SJSA1 (cell line): ENCODE measurements around the gene NRG2. TPM values are rescaled to one million over a fixed set of nuclear protein-coding genes. Genes with fewer than 3 reads are reported as not detected.

ENCODE experiments used
- DNase-seq, 2 experiments: peaks; one replicate each; pipeline ENCODE4 v3.0.0-alpha.2; 2015 to 2020; ENCODE audit warnings: low spot score in 2 of 2, low read depth in 1 of 2
- H3K27ac ChIP-seq: fragments of 250-450 bp; sonication (Bioruptor Pico); 2 replicates; pipeline ENCODE4 v1.5.1; 2020; ENCODE audit warnings: mild to moderate bottlenecking, moderate library complexity
- H3K27me3 ChIP-seq: fragments of 250-450 bp; sonication (Bioruptor Pico); replicated peaks from 2 replicates; pipeline ENCODE4 v1.5.1; 2020; ENCODE audit warnings: mild to moderate bottlenecking, moderate library complexity
- H3K36me3 ChIP-seq: fragments of 250-450 bp; sonication (Bioruptor Pico); 2 replicates; pipeline ENCODE4 v1.5.1; 2020; ENCODE audit warnings: mild to moderate bottlenecking
- H3K4me1 ChIP-seq: fragments of 250-450 bp; sonication (Bioruptor Pico); replicated peaks from 2 replicates; pipeline ENCODE4 v1.6.1; 2021; ENCODE audit warnings: mild to moderate bottlenecking
- H3K4me3 ChIP-seq: fragments of 250-450 bp; sonication (Bioruptor Pico); 2 replicates; pipeline ENCODE4 v1.5.1; 2020; ENCODE audit warnings: mild to moderate bottlenecking
- H3K9me3 ChIP-seq: fragments of 250-450 bp; sonication (Bioruptor Pico); replicated peaks from 2 replicates; pipeline ENCODE4 v1.5.1; 2020; ENCODE audit warnings: mild to moderate bottlenecking
- total RNA-seq: library from RNA; depleted of rRNA; stranded (reverse); fragments of >200 nt; shearing (Covaris generic); gene quantifications from 2 replicates; pipeline ENCODE4 v1.2.3, GENCODE V29; 2014

Gene NRG2
- total RNA-seq, 1 experiment from 2014 or later: not detected

- Histone ChIP-seq H3K9me3 (no peaks in the 10 kb centered on the region), H3K27ac (no peak overlapping the region), H3K36me3 (no peaks in the 10 kb centered on the region), H3K4me1 (no peaks in the 10 kb centered on the region), H3K27me3 (peaks cover 52% of the 10 kb centered on the region), H3K4me3 (no peak overlapping the region)
- no peak for DNase-seq
Observed at GRCh38 chr5:139872851-139873794, 170.0 kb downstream of the NRG2 start.

DNA sequence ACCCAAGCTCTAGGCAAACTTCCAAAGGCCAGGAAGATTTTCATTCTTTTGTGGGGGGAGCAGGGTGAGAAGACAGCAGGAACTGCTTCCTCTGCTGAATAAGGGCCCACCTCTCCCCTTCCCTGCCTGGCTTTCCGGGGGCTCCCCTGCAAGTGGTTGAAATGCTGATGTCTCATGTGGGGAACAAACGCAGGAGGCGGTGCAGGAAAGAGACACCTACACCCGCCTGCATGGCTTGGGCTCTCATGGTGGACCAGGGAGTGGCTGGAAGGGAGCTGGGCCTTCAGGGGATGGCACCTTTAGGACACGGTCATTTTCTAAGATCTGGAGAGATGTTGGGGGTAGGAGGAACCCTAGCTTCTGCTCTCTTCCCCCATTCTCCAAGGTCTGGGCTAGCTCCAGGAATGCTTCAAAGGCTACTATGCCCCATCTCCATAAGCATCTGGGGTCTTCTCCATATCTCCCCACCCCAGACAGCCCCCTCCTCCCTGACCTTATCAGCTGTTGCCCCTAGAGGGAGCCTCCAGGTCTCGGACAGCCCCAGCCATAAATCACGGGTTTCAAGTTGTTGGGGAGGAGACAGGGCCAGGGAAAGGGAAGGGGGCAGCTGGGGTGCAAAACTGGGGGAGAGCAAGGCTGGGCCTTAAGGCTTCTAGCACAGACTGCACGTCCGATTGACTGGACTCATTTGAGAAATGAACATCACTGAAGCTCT lies 170.9 kb downstream of the NRG2 start:
- Histone ChIP-seq H3K9me3 (no peaks in the 10 kb centered on the region), H3K4me1 (no peaks in the 10 kb centered on the region), H3K27me3 (peaks cover 53% of the 10 kb centered on the region)

GRCh38 chr5:139871614-139872013 lies 171.5 kb downstream of the NRG2 start:
- Histone ChIP-seq H3K4me3 (no peak overlapping the region), H3K27me3 (peaks cover 57% of the 10 kb centered on the region), H3K36me3 (no peaks in the 10 kb centered on the region), H3K27ac (no peak overlapping the region), H3K9me3 (no peaks in the 10 kb centered on the region), H3K4me1 (no peaks in the 10 kb centered on the region)
- DNase-seq: no peak

More for the DNA sequence above, 170.9 kb downstream of the NRG2 start:
- H3K4me3 ChIP-seq: no peak overlapping the region
- no peaks in the 10 kb centered on the region for H3K36me3 ChIP-seq
- H3K27ac ChIP-seq: no peak overlapping the region
- no peak for DNase-seq

DNA sequence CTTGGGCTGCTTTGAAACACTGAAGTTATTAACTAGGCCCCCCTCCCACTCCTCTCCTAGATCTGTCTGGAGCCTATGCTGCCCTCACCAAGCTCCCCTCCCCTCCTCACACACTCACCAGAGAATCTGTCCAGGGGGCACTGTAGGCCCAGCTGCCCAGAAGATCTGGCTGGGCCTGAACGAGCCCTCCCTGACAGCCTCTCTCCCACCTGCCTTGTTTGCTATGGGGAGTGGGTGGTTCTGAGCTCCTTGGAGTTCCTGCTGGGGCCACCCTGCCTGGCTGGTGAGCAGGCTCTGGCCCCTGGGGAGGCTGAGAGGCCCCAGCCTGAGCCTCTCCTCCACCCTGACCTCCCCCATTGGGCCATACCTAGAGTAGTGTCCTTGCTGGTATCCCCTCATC lies 172.4 kb downstream of the NRG2 start:
- no peaks in the 10 kb centered on the region for H3K9me3 ChIP-seq
- peaks cover 59% of the 10 kb centered on the region for H3K27me3 ChIP-seq
- H3K4me3 ChIP-seq: no peak overlapping the region

DNA sequence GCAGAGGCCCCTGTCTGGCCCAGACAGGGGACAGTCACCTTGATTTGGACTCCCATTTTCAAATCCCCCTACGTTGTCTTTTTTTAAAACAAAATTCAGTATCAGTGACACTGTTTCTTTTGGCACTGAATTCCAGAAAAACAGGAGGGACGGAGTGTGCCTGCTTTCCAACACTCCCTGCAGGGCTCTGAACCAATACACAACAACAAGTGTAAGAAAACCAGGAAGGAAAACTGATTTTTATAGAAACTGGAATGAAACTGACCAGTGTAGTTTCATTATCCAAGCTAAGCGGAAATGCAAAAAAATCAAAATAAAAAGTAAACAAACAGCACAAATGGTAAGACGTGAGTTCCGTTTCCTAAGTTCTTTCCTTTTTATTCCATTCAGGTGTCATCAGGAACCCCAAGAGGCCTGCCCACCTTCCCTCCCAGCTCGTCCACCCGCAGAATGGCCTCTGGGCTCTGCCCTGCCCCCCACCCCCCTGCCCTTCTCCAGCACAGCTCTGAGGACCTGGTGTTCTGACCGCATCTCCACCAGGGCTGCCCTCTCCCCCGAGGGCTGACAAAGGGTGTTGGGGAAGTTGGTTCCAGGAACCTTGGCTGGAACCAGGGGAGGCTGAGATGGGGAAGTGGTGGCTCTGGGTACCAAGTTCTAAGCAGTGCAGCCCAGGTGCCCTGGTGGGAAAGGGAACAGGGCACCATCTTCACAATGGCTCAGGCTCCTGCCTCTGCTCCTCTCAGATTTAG lies 173.9 kb downstream of the NRG2 start:
- H3K4me1 ChIP-seq: no peaks in the 10 kb centered on the region
- H3K4me3 ChIP-seq: no peak overlapping the region
- H3K36me3 ChIP-seq: no peaks in the 10 kb centered on the region
- H3K27me3 ChIP-seq: peaks cover 53% of the 10 kb centered on the region
- no peaks in the 10 kb centered on the region for H3K9me3 ChIP-seq
- H3K27ac ChIP-seq: no peak overlapping the region
- no peak for DNase-seq

More for the DNA sequence above, 172.4 kb downstream of the NRG2 start:
- H3K36me3 ChIP-seq: no peaks in the 10 kb centered on the region
- no peaks in the 10 kb centered on the region for H3K4me1 ChIP-seq
- no peak overlapping the region for H3K27ac ChIP-seq
- no peak for DNase-seq

DNA sequence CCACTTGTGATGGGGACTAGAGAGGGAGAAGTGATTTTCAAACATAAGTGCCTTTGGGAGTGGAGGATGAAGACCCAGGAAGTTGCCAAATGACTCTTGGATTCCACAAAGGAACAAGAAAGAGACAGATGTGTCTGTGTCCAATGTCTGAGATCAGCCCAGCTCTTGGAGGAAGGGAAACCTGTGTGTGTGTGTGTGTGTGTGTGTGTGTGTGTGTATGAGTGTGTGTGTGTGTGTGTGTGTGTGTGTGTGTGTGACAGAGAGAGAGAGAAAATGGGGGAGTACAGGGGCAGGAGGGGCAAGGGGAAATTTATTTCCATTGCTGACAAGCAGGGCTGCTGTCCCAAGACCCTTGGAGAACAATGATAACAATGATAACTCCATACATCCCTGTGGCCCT lies 175.5 kb downstream of the NRG2 start:
- Histone ChIP-seq H3K27me3 (peaks cover 49% of the 10 kb centered on the region), H3K4me1 (no peaks in the 10 kb centered on the region), H3K4me3 (no peak overlapping the region), H3K27ac (no peak overlapping the region), H3K36me3 (no peaks in the 10 kb centered on the region), H3K9me3 (no peaks in the 10 kb centered on the region)
- no peak for DNase-seq

DNA sequence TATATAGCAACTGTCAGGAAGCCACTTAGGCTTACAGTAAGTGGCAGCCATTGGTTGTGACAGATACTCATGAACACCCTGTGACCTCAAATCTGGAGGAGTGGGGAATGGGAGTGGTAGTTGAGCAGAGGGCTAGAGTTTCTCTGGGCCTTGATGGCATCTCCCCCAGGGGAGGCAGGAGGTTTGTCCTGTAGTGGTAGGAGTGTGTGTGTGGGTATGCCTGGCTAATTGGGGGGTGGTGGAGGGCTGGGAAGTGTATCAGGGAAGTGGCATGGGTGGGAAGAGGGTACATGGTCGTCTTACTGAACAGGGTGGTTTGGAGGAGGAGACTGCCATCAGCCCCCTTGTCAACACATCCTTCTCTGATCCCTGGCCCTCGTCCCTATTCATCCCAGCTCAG lies 176.0 kb downstream of the NRG2 start:
- Histone ChIP-seq H3K9me3 (no peaks in the 10 kb centered on the region), H3K27ac (no peak overlapping the region), H3K4me3 (no peak overlapping the region), H3K4me1 (no peaks in the 10 kb centered on the region), H3K36me3 (no peaks in the 10 kb centered on the region), H3K27me3 (peaks cover 48% of the 10 kb centered on the region)
- no peak for DNase-seq

GRCh38 chr5:139864716-139865483 lies 178.2 kb downstream of the NRG2 start:
- Histone ChIP-seq H3K9me3 (no peaks in the 10 kb centered on the region), H3K36me3 (no peaks in the 10 kb centered on the region), H3K27ac (no peak overlapping the region), H3K4me1 (no peaks in the 10 kb centered on the region), H3K27me3 (peaks cover 39% of the 10 kb centered on the region), H3K4me3 (no peak overlapping the region)
- no peak for DNase-seq

DNA sequence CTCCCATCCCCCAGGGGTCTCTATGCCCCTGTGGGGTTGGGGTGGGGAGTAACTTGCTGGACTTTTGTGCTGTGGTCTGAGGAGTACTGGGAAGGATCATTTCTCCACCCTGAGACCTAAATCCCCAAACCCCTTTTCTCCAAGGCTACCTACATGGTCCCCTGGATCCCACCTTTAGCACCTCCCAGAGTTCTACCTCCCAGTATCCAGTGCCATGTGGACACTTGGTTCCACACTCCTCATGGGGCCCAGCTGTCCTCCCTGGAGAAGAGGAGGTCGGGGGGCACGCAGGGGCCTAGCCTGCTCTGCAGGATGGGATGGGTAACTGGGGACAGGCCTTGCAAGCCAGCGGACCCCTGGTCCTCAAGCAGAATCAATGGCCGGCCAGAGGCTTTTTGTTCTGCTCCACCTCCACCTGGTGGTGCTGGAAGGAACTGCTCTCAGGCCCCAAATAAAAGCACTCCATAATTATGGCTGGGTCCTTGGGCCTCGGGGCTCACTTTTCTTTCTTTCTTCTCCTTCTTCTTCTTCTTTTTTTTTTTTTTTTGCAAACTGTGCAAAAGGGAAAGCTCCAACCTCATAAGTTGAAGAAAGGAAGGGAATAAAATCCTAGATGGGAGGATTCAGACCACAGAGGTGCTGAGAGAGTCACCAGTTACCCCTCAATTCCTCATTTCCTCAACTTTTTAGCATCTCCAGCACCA lies 179.1 kb downstream of the NRG2 start:
- peak; percentile 45 to 69 for DNase-seq
- Histone ChIP-seq H3K27me3 (peaks cover 33% of the 10 kb centered on the region), H3K9me3 (no peaks in the 10 kb centered on the region), H3K4me1 (no peaks in the 10 kb centered on the region), H3K4me3 (no peak overlapping the region), H3K36me3 (no peaks in the 10 kb centered on the region), H3K27ac (no peak overlapping the region)

DNA sequence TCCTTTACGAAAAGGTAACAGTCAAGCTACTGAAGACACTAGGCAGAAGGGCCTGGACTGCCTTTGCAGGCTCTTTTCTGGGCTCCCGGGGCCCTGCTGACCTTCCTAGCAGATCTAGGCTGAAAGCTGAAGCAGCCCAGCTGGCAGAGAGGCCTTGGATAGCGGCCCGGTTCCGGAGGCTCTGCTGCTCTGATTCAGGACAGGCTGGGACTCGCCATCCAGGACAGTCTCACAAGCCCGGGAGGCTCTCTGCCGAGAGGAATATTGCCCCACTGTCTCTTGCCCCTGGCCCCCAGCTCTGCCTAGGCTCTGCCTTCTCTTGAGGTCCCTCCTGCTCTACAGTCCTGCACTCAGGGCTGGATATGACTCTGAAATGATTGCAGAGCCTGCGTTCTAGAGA lies 179.7 kb downstream of the NRG2 start:
- Histone ChIP-seq H3K9me3 (no peaks in the 10 kb centered on the region), H3K27ac (no peak overlapping the region), H3K4me1 (no peaks in the 10 kb centered on the region), H3K36me3 (no peaks in the 10 kb centered on the region), H3K4me3 (no peak overlapping the region), H3K27me3 (peaks cover 33% of the 10 kb centered on the region)
- no peak for DNase-seq

GRCh38 chr5:139862803-139863202 lies 180.3 kb downstream of the NRG2 start:
- Histone ChIP-seq H3K4me3 (no peak overlapping the region), H3K27ac (no peak overlapping the region), H3K9me3 (no peaks in the 10 kb centered on the region), H3K36me3 (no peaks in the 10 kb centered on the region), H3K27me3 (peaks cover 29% of the 10 kb centered on the region), H3K4me1 (no peaks in the 10 kb centered on the region)
- DNase-seq: no peak

DNA sequence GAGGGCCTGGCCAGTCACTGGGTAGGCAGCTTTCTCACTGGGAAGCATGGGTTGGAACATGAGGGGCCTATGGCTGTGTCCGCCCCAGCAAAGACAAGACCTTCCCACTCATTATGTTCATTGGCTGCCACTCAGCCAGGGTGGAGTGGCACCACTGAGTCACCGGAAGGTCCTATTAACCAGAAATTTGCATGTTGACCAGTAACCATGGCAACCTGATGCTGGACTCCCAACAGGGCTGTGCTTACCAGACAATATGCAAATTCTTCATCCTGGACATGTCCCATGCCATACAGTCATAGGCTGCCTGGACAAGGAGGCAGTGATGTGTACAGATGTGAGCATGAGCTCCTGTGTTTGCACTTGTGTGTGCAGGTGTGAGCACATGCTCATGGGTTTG lies 180.8 kb downstream of the NRG2 start:
- Histone ChIP-seq H3K4me3 (no peak overlapping the region), H3K27ac (no peak overlapping the region), H3K36me3 (no peaks in the 10 kb centered on the region), H3K4me1 (no peaks in the 10 kb centered on the region), H3K9me3 (no peaks in the 10 kb centered on the region), H3K27me3 (peaks cover 33% of the 10 kb centered on the region)
- no peak for DNase-seq

GRCh38 chr5:139861889-139862207 lies 181.3 kb downstream of the NRG2 start:
- no peaks in the 10 kb centered on the region for H3K36me3 ChIP-seq

More at GRCh38 chr5:139861889-139862207, 181.3 kb downstream of the NRG2 start:
- DNase-seq: no peak
- Histone ChIP-seq H3K9me3 (no peaks in the 10 kb centered on the region), H3K4me3 (no peak overlapping the region), H3K27ac (no peak overlapping the region), H3K4me1 (no peaks in the 10 kb centered on the region), H3K27me3 (peaks cover 36% of the 10 kb centered on the region)
